Kidney tubule cell (primary cell): Measurements from ENCODE around the gene CBX3.
"Not testable (repeated sequence)": the region's sequence is repeated elsewhere in the genome, so short reads cannot be mapped to it uniquely, and the experiment has no call there.

ENCODE experiments used
- DNase-seq: peaks from one replicate; pipeline ENCODE4 v3.0.0-alpha.2; 2018; ENCODE audit warnings: low spot score

CBX3 gene

DNA sequence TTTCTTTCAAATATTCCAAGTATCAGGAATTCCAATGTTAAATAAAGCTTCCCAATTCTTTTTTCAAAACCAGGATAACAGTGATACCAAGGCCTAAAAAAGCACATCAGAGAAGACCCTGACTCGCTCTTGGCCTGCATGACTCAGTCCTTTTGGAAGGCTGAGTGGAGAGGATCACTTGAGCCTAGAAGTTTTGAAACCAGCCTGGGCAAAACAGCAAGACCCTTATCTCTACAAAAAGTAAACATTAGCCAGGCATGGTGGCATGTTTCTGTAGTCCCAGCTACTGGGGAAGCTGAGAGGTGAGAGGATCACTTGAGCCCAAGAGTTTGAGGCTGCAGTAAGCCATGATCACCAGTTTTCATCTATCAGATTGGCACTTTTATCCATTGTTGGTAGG, 30.9 kb upstream of the CBX3 start:
- no peak for DNase-seq

DNA sequence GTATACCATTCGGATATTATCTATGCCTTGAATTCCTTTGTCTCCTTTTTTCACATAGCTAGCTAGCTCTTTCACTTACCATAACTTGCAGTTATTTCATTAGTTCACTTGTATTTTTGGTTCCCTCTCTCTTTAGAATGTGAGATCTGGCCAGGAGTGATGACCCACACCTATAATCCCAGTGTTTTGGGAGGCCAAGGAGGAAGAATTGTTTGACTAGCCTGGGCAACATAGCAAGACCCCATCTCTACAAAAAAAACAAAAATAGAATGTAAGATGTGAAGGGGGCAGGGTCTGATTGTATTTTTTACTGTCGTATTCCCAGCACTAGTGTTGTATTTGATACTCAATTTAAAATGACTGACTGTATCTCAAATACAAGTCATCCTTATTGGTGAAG, 29.9 kb upstream of the CBX3 start:
- no peak for DNase-seq

DNA sequence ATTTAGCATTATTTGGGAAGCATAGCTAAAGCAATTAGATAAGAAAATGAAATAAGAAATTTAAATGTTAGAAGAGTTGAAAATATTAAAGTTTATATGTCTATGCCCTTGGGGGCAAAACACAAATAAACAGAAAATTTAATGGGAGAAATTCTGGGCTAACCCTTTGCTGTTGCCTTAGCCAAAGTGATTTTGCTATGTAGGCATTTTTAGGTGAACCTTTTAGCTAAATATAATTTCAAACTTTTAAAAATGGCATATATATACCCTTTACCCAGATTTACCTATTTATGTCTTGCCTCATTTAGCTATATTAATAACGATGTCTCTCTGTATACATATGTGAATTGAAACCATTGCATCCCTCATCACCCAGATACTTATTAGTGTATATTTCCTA, 29.5 kb upstream of the CBX3 start:
- no peak for DNase-seq

DNA sequence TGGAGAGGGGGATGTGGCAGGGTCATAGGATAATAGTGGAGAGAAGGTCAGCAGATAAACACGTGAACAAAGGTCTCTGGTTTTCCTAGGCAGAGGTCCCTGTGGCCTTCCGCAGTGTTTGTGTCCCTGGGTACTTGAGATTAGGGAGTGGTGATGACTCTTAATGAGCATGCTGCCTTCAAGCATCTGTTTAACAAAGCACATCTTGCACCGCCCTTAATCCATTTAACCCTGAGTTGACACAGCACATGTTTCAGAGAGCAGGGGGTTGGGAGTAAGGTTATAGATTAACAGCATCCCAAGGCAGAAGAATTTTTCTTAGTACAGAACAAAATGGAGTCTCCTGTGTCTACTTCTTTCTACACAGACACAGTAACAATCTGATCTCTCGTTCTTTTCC, 25.6 kb upstream of the CBX3 start:
- DNase-seq: not testable (repeated sequence)

DNA sequence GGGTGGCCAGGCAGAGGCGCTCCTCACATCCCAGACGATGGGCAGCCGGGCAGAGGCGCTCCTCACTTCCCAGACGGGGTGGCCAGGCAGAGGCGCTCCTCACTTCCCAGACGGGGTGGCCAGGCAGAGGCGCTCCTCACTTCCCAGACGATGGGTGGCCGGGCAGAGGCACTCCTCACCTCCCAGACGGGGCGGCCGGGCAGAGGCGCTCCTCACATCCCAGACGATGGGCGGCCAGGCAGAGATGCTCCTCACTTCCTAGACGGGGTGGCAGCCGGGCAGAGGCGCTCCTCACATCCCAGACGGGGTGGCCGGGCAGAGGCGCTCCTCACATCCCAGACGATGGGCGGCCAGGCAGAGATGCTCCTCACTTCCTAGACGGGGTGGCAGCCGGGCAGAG, 24.8 kb upstream of the CBX3 start:
- DNase-seq: not testable (repeated sequence)

DNA sequence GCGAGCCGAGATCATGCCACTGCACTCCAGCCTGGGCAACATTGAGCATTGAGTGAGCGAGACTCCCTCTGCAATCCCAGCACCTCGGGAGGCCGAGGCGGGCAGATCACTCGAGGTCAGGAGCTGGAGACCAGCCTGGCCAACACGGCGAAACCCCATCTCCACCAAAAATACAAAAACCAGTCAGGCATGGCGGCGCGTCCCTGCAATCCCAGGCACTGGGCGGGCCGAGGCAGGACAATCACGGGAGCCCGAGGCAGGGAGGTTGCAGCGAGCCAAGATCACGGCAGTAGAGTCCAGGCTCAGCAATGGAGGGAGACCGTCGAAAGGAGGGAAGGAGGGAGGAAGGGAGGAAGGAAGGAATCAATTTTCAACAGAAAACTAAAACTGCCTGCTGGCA, 24.3 kb upstream of the CBX3 start:
- not testable (repeated sequence) for DNase-seq

DNA sequence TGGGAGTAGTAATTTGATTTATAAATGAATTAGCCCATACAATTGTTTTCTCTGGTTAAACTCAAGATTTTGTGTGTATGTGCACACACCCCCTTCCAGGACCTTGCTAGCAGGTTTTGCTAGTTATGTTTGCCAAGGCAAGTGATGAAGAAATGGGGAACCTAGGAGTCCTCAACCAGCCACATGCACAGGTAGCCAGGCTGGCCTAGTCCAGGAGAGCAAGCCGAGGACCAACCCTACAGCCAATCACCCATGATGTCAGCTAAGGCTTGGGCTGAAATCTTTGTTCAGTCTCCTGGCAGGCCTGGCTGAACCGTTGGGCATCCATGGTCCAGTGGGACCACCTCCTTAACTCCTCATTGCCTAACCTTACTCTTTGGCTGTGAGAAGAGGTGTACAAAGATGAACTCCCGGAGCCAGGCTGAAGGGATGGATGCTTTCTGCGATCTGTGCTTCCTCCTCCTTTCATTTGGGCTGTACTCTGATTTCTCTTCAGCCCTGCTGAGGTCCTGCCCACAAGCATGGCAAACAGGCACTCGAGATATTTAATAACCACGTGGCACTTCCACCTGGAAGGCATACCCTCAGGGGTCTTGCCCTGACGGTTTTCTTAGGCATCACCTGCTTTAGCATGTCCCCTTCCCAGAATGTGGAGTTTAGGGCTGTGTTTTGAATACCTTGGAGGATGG, 23.1 kb upstream of the CBX3 start:
- DNase-seq: no peak

DNA sequence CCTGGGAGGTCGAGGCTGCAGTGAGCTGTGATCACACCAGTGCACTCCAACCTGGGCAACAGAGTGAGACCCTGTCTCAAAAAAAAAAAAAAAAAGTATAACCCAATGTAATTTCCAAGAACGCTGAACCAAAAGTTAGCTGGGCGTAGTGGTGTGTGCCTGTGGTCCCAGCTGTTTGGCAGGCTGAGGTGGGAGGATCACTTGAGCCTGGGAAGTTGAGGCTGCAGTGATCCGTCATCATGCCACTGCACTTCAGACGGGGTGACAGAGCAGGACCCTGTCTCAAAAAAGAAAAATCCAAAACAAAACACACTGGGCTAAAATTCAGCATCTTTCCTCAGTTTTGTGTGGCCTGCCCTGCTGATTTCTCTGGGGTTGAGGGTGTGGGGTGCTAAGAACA, 22.1 kb upstream of the CBX3 start:
- no peak for DNase-seq

DNA sequence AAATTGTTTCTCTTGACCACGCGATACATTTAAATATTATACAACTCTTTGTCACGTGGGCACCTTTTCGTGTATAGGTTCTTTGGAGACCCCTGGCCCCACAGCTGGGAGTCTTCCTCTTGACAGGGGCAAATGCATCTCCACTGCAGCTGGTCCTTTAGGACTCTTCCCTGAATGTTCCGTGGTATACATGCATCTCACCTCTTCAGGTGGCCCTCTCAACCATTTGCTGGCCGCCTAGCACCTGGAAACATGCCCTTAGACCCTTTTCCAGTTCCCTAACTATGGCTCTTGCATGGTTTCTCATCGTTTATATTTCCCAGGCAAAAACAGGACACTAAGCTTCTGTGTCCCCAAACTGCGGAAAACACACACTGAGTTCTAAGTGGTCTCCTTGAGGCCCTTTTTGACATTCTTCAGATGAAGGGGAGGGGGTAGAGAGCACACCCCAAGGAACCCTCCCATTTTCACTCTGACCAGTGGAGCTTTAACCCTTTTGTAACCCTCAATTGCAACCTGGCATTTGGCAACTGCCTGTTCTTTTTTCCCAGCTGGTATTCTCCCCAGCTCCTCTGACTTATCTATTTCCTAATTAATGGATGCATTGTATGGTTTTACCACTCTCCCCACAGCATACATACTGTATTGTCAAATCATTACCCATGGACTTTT, 21.6 kb upstream of the CBX3 start:
- no peak for DNase-seq

DNA sequence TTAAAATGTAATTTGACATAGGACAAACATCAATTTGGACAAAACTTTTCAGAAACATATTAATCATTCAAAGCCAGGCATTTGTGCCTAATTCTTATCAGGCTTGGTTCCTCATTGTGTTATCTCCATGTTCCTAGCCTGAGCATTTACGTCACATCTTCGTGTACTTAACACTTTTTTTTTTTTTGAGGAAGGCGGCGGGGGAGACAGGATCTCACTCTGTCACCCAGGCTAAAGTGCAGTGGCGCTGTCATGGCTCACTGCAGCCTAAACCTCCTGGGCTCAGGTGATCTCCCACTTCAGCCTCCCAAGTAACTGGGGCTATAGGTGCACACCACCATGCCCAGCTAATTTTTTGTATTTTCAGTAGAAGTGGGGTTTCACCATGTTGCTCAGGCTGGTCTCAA, 20.8 kb upstream of the CBX3 start:
- DNase-seq: no peak

DNA sequence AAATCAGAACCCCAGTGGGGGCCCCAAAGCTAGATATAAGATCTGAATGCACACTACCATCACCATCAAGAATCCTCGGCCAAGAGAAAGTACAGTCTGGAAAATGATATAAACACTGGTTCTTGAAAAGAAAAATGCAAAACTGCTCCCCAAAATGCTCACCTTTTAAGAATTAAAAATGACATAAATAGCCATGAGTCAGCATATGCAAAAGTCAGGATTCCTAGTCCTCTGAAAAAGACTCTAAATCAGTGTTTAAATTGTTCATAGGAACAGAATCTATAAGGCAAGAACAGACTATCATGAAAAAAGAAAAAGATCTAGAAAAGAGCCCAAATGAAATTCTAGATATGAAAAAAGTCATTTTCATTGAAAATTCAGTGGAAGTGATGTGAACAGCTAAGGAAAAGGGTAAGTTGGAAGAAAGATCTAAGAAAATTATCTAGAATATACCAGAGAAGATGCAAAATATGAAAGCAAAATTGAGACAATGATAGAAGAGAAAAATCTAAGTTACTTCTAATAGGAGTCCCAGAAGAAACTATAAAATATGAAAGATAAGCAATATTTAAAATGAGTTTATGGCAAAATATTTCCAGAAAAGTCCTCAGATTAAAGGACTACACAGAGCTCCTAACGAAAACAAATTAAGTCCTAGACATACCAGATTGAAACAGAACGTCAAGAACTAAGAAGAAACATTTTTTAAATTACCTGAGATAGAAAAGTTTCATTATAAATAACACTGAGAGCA, 19.9 kb upstream of the CBX3 start:
- DNase-seq: no peak

DNA sequence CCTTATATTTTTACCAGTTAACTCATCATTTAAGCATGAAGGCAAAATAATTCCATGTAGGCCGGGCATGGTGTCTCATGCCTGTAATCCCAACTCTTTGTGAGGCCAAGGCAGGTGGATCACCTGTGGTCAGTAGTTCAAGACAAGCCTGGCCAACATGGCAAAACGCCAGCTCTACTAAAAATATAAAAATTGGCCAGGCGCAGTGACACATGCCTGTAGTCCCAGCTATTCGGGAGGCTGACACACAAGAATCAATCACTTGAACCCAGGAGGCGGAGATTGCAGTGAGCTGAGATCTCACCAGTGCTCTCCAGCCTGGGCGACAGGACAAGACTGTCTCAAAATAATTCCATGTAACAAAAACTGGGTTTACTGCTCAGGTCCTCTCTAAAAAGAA, 19.3 kb upstream of the CBX3 start:
- no peak for DNase-seq

DNA sequence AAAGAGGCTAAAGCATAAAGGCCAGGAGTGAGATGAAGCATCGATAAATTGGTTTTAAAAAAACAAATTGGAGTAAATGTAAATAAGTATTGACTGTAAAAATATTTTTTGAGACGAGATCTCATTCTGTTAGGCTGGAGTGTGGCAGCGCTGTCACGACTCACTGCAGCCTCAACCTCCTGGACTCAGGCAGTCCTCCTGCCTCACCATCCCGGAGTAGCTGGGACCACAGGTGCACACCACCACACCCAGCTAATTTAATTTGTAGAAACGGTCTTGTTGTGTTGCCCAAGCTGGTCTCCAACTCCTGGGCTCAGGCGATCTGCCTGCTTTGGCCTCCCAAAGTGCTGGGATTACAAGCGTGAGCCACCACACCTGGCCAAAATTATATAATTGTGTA, 18.8 kb upstream of the CBX3 start:
- DNase-seq: no peak

DNA sequence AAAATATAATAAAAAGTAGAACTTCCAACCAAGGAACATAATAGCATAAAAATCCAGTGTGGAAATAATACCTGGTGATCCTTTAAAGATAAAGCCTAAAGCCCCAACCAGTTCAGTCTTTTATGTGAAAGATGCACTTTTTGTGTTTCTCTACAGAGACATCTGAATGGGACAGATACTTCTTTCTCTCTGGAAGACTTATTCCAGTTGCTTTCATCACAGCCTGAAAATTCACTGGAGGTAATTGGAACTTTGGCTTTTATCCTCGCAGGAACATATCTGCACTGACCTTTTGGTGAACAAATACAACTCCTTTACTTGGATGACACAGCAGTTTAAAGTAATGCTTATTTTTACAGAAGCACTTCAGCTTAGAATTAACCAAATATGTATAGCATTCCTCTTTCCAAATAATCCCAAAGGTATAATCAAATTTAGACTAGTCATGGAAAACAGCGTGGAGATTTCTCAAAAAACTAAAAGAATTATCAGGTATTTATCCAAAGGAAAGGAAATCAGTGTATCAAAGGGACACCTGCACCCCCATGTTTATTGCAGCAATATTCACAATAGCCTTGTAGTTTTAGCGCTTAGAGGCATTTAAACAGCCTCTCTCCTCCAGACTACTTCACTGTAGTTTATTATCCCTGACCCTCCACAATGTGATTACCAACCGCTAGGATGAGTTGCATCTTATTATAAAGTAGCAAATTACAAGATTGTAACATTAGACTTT, 17.8 kb upstream of the CBX3 start:
- DNase-seq: no peak

DNA sequence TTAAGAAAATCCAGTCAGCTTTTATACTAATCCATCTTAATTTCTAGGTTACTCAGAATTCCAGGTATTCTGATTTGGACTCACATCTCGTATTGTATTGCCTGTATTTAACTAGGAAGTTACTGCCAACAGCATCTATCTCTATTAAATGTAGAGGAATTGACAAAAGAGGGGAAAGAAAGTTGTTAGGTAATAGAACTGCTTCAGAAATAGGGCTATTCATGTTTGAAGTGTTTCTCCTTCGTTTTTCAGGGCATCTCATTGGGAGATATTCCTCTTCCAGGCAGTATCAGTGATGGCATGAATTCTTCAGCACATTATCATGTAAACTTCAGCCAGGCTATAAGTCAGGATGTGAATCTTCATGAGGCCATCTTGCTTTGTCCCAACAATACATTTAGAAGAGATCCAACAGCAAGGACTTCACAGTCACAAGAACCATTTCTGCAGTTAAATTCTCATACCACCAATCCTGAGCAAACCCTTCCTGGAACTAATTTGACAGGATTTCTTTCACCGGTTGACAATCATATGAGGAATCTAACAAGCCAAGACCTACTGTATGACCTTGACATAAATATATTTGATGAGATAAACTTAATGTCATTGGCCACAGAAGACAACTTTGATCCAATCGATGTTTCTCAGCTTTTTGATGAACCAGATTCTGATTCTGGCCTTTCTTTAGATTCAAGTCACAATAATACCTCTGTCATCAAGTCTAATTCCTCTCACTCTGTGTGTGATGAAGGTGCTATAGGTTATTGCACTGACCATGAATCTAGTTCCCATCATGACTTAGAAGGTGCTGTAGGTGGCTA, 17.1 kb upstream of the CBX3 start:
- not testable (repeated sequence) for DNase-seq

DNA sequence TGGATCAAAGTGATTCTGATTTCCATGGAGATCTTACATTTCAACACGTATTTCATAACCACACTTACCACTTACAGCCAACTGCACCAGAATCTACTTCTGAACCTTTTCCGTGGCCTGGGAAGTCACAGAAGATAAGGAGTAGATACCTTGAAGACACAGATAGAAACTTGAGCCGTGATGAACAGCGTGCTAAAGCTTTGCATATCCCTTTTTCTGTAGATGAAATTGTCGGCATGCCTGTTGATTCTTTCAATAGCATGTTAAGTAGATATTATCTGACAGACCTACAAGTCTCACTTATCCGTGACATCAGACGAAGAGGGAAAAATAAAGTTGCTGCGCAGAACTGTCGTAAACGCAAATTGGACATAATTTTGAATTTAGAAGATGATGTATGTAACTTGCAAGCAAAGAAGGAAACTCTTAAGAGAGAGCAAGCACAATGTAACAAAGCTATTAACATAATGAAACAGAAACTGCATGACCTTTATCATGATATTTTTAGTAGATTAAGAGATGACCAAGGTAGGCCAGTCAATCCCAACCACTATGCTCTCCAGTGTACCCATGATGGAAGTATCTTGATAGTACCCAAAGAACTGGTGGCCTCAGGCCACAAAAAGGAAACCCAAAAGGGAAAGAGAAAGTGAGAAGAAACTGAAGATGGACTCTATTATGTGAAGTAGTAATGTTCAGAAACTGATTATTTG, 16.3 kb upstream of the CBX3 start:
- no peak for DNase-seq

DNA sequence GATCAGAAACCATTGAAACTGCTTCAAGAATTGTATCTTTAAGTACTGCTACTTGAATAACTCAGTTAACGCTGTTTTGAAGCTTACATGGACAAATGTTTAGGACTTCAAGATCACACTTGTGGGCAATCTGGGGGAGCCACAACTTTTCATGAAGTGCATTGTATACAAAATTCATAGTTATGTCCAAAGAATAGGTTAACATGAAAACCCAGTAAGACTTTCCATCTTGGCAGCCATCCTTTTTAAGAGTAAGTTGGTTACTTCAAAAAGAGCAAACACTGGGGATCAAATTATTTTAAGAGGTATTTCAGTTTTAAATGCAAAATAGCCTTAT, 15.7 kb upstream of the CBX3 start:
- no peak for DNase-seq

DNA sequence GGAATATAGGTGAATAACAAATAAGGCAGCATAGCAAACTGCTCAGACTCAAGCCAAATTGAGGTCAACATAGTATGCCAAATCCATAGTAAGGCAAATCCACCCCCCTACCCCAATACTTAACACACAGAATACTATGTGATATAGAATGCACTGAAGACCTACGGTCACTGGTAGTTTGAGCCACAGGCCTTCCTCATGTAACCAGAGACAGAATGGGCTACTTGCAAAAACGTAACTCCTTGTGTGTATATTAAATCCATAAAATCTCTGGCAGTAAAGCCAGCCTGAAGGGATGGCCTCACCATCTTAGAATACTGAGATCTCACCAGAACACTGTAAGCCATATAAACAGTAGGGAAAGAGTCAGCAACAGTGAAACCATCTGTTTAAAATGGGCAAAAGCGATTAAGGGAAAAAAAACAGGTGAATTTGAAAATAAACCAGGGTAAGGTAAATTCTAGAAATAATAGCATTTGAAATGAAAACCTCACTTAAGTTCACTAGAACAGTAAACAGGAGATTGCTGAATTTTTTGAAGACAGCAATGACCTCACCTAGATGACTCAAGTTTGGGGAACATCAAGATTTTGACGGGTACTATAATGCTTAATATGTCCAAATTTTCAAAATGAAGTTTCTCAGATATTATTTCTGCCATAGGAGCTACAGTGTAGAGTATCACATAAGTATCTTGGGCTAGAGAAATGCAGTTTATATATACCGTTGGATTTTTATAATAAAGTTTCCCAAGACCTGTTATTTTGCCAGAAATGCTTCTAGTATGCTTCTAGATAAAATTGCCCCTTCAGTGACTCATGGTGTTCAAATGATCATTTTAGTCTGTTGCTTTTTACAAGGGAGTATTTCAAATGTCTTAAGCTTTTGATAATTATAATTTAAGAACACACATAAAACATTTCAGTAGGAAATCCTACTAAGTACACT, 14.9 kb upstream of the CBX3 start:
- DNase-seq: no peak

DNA sequence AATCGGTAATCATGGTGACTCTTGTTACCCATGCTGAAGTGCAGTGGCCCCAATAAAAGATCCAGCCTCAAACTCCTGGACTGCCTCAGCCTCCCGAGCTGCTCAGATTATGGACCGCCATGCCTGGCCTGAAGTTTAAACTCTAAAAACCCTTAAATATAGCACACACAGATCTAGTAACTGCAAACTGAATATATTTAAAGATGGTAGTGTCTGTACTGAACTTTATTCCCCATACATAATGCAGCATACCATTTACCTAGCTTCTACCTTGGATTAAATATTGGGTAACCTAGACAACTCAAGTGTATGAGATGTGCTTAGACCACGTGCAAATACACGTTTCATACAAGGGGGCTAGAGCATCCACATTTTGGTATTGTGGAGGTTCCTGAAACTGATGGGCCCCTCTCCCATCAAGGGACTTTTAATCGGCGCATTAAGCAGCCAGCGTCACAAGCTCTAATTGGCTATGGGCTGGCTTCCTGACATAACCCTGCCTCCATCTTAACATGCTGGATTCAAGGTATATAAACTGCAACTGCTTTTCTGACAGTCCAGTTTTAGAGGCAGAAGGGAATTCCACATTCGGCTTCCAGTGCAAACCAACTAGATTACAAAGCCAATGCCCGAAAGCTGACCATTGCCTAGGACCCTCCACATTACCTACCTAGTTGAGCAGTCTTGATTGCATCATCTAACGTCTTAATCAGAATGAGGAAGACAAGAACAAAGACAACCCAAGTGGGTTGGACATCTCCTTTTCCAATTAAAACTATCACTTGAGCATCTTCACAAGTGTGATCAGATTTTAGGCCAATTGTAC, 14.0 kb upstream of the CBX3 start:
- no peak for DNase-seq
